ENCODE measurements around the gene ELFN2.

Gene ELFN2

DNA sequence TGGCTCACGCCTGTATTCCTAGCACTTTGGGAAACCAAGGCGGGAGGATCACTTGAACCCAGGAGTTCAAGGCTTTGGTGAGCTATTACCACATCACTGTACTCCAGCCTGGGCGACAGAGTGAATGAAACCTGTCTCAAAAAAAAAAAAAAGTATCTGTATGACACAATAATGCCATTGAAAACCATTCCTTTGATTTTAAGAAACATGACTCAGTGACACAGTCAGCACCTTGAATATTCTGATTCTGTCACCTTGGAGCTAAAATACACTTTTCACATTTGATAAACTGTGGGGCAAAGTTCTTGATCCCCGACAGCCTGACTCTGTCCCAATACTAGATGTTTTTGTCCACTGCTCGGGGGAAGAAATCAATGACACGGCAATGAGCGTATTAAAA lies 16.7 kb upstream of the ELFN2 start:
- no peak for DNase-seq (ENCODE audit: low read depth)
- H3K4me3 ChIP-seq (ENCODE audit: low read depth, low read length): no peak overlapping the region
- TF ChIP-seq, protein P1, sequence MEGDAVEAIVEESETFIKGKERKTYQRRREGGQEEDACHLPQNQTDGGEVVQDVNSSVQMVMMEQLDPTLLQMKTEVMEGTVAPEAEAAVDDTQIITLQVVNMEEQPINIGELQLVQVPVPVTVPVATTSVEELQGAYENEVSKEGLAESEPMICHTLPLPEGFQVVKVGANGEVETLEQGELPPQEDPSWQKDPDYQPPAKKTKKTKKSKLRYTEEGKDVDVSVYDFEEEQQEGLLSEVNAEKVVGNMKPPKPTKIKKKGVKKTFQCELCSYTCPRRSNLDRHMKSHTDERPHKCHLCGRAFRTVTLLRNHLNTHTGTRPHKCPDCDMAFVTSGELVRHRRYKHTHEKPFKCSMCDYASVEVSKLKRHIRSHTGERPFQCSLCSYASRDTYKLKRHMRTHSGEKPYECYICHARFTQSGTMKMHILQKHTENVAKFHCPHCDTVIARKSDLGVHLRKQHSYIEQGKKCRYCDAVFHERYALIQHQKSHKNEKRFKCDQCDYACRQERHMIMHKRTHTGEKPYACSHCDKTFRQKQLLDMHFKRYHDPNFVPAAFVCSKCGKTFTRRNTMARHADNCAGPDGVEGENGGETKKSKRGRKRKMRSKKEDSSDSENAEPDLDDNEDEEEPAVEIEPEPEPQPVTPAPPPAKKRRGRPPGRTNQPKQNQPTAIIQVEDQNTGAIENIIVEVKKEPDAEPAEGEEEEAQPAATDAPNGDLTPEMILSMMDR (IDR thresholded peaks at IDR 0.05; ENCODE audit: low read depth, low read length, missing control alignments): no peak

DNA sequence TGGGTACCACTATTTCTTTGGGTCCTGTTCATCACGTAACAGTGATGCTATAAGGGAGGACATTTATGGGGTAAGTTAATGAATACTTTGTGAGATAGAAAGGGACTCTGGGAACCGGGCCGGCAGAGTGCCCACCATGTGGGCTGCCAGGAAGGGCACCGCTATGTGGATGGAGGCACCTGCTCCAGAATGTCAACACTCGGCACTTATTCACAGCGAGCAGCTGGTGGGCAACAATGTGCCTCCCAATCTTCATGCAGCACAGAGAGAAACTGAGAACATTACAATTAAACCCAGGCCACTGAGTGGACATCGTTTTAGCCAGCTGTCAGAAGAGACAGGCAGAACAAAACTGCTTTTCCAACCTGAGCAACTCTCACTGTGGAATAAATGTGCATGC lies 15.8 kb upstream of the ELFN2 start:
- no peak for DNase-seq (ENCODE audit: low read depth)
- TF ChIP-seq, protein P1 (IDR thresholded peaks at IDR 0.05; ENCODE audit: low read depth, low read length, missing control alignments): no peak
- H3K4me3 ChIP-seq (ENCODE audit: low read depth, low read length): no peak overlapping the region

DNA sequence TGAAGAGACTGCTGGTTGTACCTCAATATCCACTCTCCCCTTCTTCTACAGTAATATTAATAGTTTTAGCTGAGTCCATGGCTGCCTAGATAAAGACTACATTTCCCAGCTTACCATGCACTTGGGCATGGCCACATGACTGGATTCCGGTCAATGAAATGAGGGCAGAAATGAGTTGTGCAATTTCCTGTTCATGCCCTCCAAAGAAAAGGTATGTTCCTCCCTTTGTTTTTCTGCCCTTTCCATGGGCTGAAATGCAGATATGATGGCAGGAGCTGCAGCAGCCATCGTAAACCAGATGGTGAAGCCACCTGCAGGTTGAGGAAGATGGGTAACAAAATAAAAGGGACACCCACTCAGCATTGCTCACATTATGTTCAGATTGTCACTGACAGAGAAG lies 15.3 kb upstream of the ELFN2 start:
- TF ChIP-seq, protein P1 (IDR thresholded peaks at IDR 0.05; ENCODE audit: low read depth, low read length, missing control alignments): no peak
- H3K4me3 ChIP-seq (ENCODE audit: low read depth, low read length): no peak overlapping the region
- no peak for DNase-seq (ENCODE audit: low read depth)

DNA sequence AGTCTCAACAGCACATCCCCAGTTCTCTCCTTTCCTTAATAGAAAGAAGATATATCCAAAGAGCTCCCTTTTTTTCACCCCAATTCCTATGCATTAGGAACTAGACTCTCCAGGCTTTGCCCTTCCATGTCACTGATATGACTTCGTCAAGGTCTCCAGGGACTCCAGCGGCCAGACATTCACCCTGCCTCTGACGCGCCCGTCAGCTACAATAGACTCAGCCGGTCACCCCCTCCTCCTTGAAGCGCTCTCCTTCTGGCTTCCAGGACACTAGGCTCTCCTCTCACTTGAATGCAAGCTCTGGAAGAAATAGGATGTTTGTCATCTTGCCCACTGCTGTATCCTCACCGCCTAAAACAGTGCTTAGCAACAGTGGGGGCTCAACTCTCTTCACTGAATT lies 14.9 kb upstream of the ELFN2 start:
- no peak overlapping the region for H3K4me3 ChIP-seq (ENCODE audit: low read depth, low read length)
- TF ChIP-seq, protein P1 (IDR thresholded peaks at IDR 0.05; ENCODE audit: low read depth, low read length, missing control alignments): no peak
- no peak for DNase-seq (ENCODE audit: low read depth)

DNA sequence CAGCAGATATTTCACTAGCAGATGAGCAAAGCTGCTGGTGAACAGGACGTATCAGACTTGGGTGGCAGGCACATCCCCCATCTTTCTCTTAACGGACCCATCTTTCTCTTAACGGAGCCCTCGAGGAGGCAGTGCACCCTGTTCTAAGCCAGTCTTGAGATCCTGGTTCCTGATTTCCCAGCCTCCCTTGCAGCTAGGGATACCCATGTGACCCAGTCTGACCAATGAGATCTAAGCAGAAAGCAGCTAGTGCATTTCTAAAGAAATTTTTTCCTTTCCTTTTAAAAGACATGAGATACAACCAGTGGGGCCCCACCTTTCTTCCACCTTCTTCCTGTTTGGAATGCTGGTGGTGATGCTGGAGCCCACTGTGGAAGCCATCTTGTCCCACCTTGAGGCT lies 13.6 kb upstream of the ELFN2 start:
- H3K4me3 ChIP-seq (ENCODE audit: low read depth, low read length): no peak overlapping the region
- TF ChIP-seq, protein P1 (IDR thresholded peaks at IDR 0.05; ENCODE audit: low read depth, low read length, missing control alignments): no peak
- no peak for DNase-seq (ENCODE audit: low read depth)

DNA sequence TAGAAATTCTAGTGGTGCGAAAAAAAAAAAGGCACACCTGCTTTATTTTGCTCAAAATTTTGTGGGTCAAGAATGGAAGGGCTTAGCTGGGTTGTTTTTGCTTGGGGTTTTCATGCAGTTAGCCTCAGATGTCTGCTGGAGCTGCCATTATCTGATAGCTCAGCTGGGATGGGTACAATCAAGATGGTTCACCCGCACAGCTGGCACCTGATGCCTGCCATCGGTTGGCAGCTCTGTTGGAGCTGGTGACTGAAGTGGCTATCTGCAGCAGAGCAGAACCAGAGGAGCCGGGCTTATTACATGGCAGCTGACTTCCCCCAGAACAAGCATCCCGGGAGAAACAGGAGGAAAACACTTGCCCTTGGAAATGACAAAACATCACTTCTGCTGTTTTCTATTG lies 12.1 kb upstream of the ELFN2 start:
- TF ChIP-seq, protein P1 (IDR thresholded peaks at IDR 0.05; ENCODE audit: low read depth, low read length, missing control alignments): no peak
- DNase-seq (ENCODE audit: low read depth): no peak
- H3K4me3 ChIP-seq (ENCODE audit: low read depth, low read length): no peak overlapping the region

DNA sequence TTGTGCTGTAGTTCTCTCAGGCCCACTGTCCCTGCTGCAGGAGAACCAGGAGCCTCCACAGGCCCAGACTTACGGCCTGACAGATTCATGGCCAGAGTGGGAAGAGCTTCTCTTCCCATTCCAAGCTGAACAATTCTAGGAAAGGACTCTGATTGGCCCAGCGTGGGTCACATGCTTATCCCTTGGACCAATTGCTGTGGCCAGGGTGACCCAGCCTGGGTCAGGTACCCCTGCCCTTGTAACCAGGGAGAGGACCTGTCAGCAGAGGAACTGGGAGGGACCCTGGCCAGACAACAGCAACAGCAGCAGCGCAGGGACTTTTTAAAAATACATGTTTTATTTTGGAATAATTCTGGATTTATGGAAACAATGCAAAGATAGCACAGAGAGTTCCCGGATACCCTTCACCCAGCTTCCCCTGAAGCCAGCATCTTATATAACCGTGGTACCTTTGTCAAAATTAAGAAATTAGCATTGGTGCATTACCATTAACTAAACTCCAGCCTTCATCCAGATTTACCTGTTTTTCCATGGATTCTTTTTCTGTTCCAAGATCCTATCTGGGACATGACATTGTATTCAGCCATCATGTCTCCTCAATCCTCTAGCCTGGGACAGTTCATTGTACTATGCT lies 8.8 kb upstream of the ELFN2 start:
- TF ChIP-seq, protein P1 (IDR thresholded peaks at IDR 0.05; ENCODE audit: low read depth, low read length, missing control alignments): no peak
- DNase-seq (ENCODE audit: low read depth): no peak
- no peak overlapping the region for H3K4me3 ChIP-seq (ENCODE audit: low read depth, low read length)

Data from GM12864 (cell line).